ENCODE data around the gene MYH16.

DNA sequence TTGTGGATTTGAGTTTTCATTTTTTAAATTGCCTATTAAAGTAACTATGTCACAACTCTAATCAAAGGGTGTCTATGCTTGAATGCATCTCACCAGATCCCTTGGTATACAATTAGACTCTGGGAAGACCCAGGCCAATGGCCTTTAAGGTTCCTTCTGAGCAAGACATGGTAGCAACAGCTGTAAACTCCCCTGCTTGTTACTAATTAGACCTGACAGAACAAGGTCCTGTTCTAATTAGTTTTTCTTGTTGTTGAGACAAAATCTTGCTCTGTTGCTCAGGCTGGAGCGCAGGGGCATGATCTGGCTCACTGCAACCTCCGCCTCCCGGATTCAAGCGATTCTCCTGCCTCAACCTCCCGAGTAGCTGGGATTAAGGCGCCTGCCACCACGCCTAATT lies 2.9 kb downstream of the MYH16 start:
- TF ChIP-seq CTCF (IDR thresholded peaks at IDR 0.05) (no peak), POLR2A (IDR thresholded peaks at IDR 0.05) (no peak)

Measured in body of pancreas (tissue), 4 donors.